HepG2 (cell line): Measurements from ENCODE around the gene ZBTB46. TPM values are rescaled to one million over a fixed set of nuclear protein-coding genes. Genes with fewer than 3 reads are reported as not detected.

ENCODE experiments used
- ELF3 ChIP-seq: IDR thresholded peaks from 2 replicates; pipeline ENCODE4 v1.6.1; 2016; ENCODE audit warnings: missing genetic modification reagents, missing compliant biosample characterization
- HOXA3 ChIP-seq: sonication (generic); formaldehyde crosslinking; IDR thresholded peaks from 2 replicates; pipeline ENCODE4 v1.5.0; 2020; ENCODE audit warnings: missing genetic modification reagents
- KLF12 ChIP-seq: sonication (generic); formaldehyde crosslinking; IDR thresholded peaks from 2 replicates; pipeline ENCODE4 v1.4.0; 2020; ENCODE audit warnings: missing genetic modification reagents, borderline replicate concordance
- MAFF ChIP-seq: IDR thresholded peaks from 2 replicates; pipeline ENCODE4 v1.6.1; 2011; ENCODE audit warnings: low read depth, low read length, improper control_type of control experiment
- MEIS2 ChIP-seq: sonication (generic); formaldehyde crosslinking; IDR thresholded peaks from 2 replicates; pipeline ENCODE4 v1.9.0; 2021; ENCODE audit warnings: mild to moderate bottlenecking, missing genetic modification reagents
- NFYC ChIP-seq: IDR thresholded peaks from 2 replicates; pipeline ENCODE4 v1.6.1; 2016; ENCODE audit warnings: missing genetic modification reagents, missing compliant biosample characterization
- NKX3-1 ChIP-seq: sonication (generic); formaldehyde crosslinking; IDR thresholded peaks from 2 replicates; pipeline ENCODE4 v1.5.0; 2020; ENCODE audit warnings: missing genetic modification reagents
- PHF20 ChIP-seq: sonication (generic); formaldehyde crosslinking; IDR thresholded peaks from 2 replicates; pipeline ENCODE4 v1.5.0; 2020; ENCODE audit warnings: mild to moderate bottlenecking, missing genetic modification reagents
- XRCC5 ChIP-seq: fragments of 200-400 bp; formaldehyde crosslinking; optimal IDR thresholded peaks from 2 replicates; pipeline ENCODE3; 2017; ENCODE audit warnings: mild to moderate bottlenecking, low read length
- ZBTB3 ChIP-seq: sonication (generic); formaldehyde crosslinking; IDR thresholded peaks from 2 replicates; pipeline ENCODE4 v1.4.0; 2020; ENCODE audit warnings: low read depth, mild to moderate bottlenecking, moderate library complexity, missing genetic modification reagents, borderline replicate concordance
- ZBTB7B ChIP-seq: sonication (generic); formaldehyde crosslinking; IDR thresholded peaks from 2 replicates; pipeline ENCODE4 v1.4.0; 2020; ENCODE audit warnings: missing genetic modification reagents
- ZNF142 ChIP-seq: sonication (generic); formaldehyde crosslinking; IDR thresholded peaks from 2 replicates; pipeline ENCODE4 v1.4.0; 2020; ENCODE audit warnings: missing genetic modification reagents
- ZNF180 ChIP-seq: sonication (generic); formaldehyde crosslinking; IDR thresholded peaks from 2 replicates; pipeline ENCODE4 v1.4.0; 2020; ENCODE audit warnings: low read depth, missing genetic modification reagents, borderline replicate concordance
- ZNF264 ChIP-seq: sonication (generic); formaldehyde crosslinking; IDR thresholded peaks from 2 replicates; pipeline ENCODE4 v1.4.0; 2020; ENCODE audit warnings: missing genetic modification reagents
- ZNF275 ChIP-seq: sonication (generic); formaldehyde crosslinking; IDR thresholded peaks from 2 replicates; pipeline ENCODE4 v1.8.0; 2022; ENCODE audit warnings: missing genetic modification reagents, mild to moderate bottlenecking, inconsistent platforms, borderline replicate concordance
- ZNF513 ChIP-seq: sonication (generic); formaldehyde crosslinking; conservative IDR thresholded peaks from 2 replicates; pipeline ENCODE4 v1.5.0; 2020; ENCODE audit warnings: missing genetic modification reagents
- ZNF615 ChIP-seq: sonication (generic); formaldehyde crosslinking; IDR thresholded peaks from 2 replicates; pipeline ENCODE4 v1.5.0; 2020; ENCODE audit warnings: mild to moderate bottlenecking, missing genetic modification reagents, borderline replicate concordance
- ZNF652 ChIP-seq: IDR thresholded peaks from 2 replicates; pipeline ENCODE4 v1.6.1; 2016; ENCODE audit warnings: low read depth, borderline replicate concordance
- ZNF7 ChIP-seq: IDR thresholded peaks from 2 replicates; pipeline ENCODE4 v1.6.1; 2016; ENCODE audit warnings: missing biosample characterization, missing genetic modification reagents
- ZNF720 ChIP-seq: sonication (generic); formaldehyde crosslinking; IDR thresholded peaks from 2 replicates; pipeline ENCODE4 v1.4.0; 2020; ENCODE audit warnings: missing genetic modification reagents
- polyA plus RNA-seq, 8 experiments: library from polyadenylated mRNA; depleted of rRNA in 3 of 8; stranded (reverse) in 7 of 8; unstranded in 1 of 8; fragments of >200 nt; fragmentation: Illumina TruSeq in 4 of 8; extraction: Trizol in 4 of 8; gene quantifications; 2 replicates each; pipeline versions ENCODE4 v1.2.1 to v1.2.3, GENCODE V29; 2011 to 2016; ENCODE audit warnings: low read depth in 4 of 8, missing spikeins in 1 of 8, mixed read lengths in 1 of 8; ENCODE audit not compliant: insufficient read depth in 1 of 8
- total RNA-seq, 5 experiments: library from RNA; depleted of rRNA; stranded (reverse); fragments of >200 nt; fragmentation: Illumina TruSeq; extraction: Trizol; gene quantifications; 2 replicates each; pipeline ENCODE4 v1.2.3, GENCODE V29; 2016; ENCODE audit warnings: low read depth in 1 of 5

The ZBTB46 gene
- total and polyA plus RNA-seq, 2 of the 13 experiments (the other 11 are each of a cell fraction or from before 2014, with no cell fraction given): 1.6 to 13.5 TPM

- TF ChIP-seq ZNF142 (CRISPR knock-in tag) (no peak), ZNF7 (CRISPR knock-in tag) (no peak), XRCC5 (peak; percentile 27), NFYC (CRISPR knock-in tag) (no peak), ZNF720 (no peak), MAFF (no peak), ZNF513 (no peak), NKX3-1 (CRISPR knock-in tag) (no peak), ZBTB3 (CRISPR knock-in tag) (no peak), ELF3 (CRISPR knock-in tag) (peak; percentile 22; the same call in 1 of the 2 replicates), PHF20 (CRISPR knock-in tag) (no peak; the same call in 1 of the 2 replicates), ZNF652 (CRISPR knock-in tag) (no peak), HOXA3 (CRISPR knock-in tag) (no peak), ZNF615 (CRISPR knock-in tag) (no peak), ZNF180 (no peak), ZBTB7B (CRISPR knock-in tag) (no peak), MEIS2 (CRISPR knock-in tag) (no peak), KLF12 (CRISPR knock-in tag) (no peak), ZNF264 (no peak), ZNF275 (CRISPR knock-in tag) (no peak)
Observed at GRCh38 chr20:63823691-63824311, 7.3 kb downstream of the ZBTB46 start (continued).
